GM18499 (cell line): ENCODE measurements around the gene MYBPC1.
"Not testable (repeated sequence)": the region's sequence is repeated elsewhere in the genome, so short reads cannot be mapped to it uniquely, and the experiment has no call there.

ENCODE experiments used
- ATAC-seq: cut with Tn5 transposase; IDR thresholded peaks from one replicate; pipeline ENCODE4 v1.9.1; 2021; ENCODE audit warnings: moderate number of reproducible peaks; ENCODE audit not compliant: insufficient read depth, unreplicated experiment

MYBPC1 gene

DNA sequence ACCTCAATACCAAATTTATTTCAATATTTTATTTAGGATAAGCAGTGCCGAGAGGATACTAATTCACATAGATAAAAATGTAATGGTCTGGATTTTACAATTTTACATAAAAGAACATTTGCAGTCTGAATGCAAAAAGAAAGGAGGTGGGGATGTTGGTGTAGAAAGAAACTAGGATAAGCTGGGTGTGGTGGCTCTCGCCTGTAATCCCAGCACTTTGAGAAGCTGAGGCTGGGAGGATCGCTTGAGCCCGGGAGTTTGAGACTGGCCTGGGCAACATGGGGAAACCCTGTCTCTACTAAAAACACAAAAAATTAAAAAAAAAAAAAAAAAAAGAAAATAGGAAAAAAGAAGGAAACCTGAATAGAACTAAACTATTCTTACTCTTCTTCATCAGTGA, 127.6 kb downstream of the MYBPC1 start:
- ATAC-seq = no peak

DNA sequence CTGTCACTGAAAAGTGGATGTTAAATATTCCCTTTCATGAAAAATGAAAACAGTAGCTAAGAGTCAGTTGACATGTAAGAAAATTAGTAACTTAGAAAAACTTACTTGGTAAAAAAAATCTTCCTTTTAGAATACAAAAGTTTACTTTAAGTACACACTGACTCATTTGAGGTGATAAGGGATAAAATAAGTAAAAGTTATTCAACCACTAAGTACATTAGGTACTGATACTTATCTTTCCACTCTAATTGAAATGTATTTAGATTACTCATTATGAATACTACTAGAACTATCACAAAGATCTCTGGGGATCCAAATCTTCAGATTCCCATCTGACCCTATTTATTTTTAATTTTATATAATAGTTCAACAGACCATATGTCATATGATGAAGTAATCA, 132.3 kb downstream of the MYBPC1 start:
- no peak for ATAC-seq

- ATAC-seq = no peak
Measured at GRCh38 chr12:101729842-101730241, 135.1 kb downstream of the MYBPC1 start.

GRCh38 chr12:101732318-101732717, 137.5 kb downstream of the MYBPC1 start:
- no peak for ATAC-seq

DNA sequence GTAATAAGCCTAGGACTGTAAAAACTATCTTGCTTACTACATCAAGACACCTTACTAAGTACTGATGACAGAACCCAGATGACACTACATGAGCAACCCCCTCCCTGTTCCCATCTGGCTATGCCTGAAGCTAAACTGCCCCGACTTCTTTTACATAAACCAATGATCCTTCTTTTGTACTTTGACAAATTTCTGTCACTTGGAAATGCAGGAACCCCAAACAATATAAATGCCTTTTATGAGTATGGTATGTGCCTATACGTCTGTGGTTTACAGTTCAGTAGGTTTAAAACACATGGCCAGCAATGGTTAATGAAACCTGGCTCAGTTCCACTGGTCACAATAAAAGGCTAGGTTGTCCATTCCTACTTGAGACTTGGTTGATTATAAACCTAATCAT, 138.4 kb downstream of the MYBPC1 start:
- no peak for ATAC-seq

DNA sequence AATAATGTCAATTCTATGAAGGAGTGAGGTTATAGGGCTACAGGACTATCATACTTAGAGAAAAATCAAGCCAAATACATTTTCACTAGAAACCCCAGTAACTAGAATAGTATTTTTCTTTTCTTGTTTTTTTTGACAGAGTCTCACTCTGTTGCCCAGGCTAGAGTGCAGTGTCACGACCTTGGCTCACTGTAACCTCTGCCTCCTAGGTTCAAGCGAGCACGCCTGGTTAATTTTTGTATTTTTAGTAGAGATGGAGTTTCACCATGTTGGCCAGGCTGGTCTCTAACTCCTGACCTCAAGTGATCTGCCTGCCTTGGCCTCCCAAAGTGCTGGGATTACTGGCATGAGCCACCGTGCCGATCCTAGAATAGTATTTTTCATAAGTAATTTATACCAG, 139.7 kb downstream of the MYBPC1 start:
- not testable (repeated sequence) for ATAC-seq
